Suprapubic skin (tissue), 3 donors: ENCODE results near the gene KRTAP10-6.

ENCODE experiments used
- POLR2A ChIP-seq, 2 donors: fragments of 450-650 bp; IDR thresholded peaks; one replicate each; pipeline ENCODE4 v1.6.1; 2017; ENCODE audit warnings: antibody characterized with exemption in 2 of 2, mild to moderate bottlenecking in 2 of 2, moderate library complexity in 2 of 2
- TF ChIP-seq, protein P1 (sequence below), 2 donors: fragments of 200-600 bp in 1 of 2; fragments of 450-650 bp in 1 of 2; sonication (generic) in 1 of 2; IDR thresholded peaks; one replicate each; pipeline ENCODE4 v1.5.1; 2016 to 2019; ENCODE audit warnings: antibody characterized with exemption in 2 of 2, mild to moderate bottlenecking in 1 of 2, moderate library complexity in 1 of 2

DNA sequence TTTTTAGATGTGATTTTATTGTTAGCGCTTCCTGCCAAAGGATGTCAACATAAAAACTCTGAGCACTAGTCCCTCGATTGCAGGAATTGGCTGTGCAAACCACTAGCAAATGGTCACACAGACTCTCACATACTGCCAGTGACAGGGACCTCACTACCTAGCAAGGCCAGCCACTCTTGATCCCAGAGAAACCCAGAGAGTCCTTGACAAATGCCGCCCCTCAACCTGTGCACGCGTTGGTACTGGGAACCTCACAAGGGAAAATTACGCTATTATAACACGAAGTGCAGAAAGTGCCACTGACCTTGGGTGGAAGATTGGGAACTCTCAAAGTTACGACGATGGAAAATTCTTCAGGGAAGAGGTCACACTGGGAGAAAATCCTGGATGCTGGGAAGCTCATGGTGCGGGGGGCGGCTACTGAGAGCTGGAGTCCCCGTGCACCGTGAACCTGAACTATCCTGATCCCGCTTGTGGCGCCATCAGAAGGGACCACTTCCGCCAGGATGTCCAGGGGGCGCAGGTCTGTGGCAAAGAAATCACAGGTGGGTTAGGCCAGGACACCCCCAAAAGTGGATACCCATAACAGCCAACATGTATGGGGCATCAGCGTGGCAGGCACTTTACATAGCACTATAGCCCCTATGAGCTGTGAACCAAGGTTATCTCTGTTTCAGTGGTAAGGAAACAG, 24.7 kb downstream of the KRTAP10-6 start:
- TF ChIP-seq, protein P1, sequence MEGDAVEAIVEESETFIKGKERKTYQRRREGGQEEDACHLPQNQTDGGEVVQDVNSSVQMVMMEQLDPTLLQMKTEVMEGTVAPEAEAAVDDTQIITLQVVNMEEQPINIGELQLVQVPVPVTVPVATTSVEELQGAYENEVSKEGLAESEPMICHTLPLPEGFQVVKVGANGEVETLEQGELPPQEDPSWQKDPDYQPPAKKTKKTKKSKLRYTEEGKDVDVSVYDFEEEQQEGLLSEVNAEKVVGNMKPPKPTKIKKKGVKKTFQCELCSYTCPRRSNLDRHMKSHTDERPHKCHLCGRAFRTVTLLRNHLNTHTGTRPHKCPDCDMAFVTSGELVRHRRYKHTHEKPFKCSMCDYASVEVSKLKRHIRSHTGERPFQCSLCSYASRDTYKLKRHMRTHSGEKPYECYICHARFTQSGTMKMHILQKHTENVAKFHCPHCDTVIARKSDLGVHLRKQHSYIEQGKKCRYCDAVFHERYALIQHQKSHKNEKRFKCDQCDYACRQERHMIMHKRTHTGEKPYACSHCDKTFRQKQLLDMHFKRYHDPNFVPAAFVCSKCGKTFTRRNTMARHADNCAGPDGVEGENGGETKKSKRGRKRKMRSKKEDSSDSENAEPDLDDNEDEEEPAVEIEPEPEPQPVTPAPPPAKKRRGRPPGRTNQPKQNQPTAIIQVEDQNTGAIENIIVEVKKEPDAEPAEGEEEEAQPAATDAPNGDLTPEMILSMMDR (IDR thresholded peaks at IDR 0.05): no peak
- TF ChIP-seq POLR2A (IDR thresholded peaks at IDR 0.05): no peak
